SK-N-SH (cell line): Measurements from ENCODE around the gene LCOR. TPM values are rescaled to one million over a fixed set of nuclear protein-coding genes. Genes with fewer than 3 reads are reported as not detected.
A peak's percentile ranks its signal among the peaks of the same experiment; 100 is the strongest.

Source experiments
- CTCF ChIA-PET: fragments of 300-600, 350-600 bp; formaldehyde crosslinking; extraction: SDS; loops from one replicate; lab custom pipeline; 2021; lab: Yijun Ruan, JAX
- POLR2A ChIA-PET: fragments of 350-600 bp; sonication (Branson Sonifier 250); formaldehyde crosslinking; extraction: SDS; loops from one replicate; lab custom pipeline; 2020; ENCODE audit warnings: antibody characterized with exemption, inconsistent platforms; lab: Yijun Ruan, JAX
- DNase-seq: peaks from one replicate; pipeline ENCODE4 v3.0.0; 2012
- H2AFZ ChIP-seq: fragments of 200-600 bp; sonication (generic); 2 replicates; pipeline ENCODE4 v1.8.1; 2016; ENCODE audit warnings: antibody characterized with exemption, mild to moderate bottlenecking, low read depth
- H3F3A ChIP-seq: fragments of 200-600 bp; sonication (generic); replicated peaks from 2 replicates; pipeline ENCODE3; 2016; ENCODE audit warnings: antibody characterized with exemption, mild to moderate bottlenecking; ENCODE audit not compliant: insufficient read depth
- H3K27ac ChIP-seq, 2 experiments: fragments of 200-500 bp in 1 of 2; fragments of 200-600 bp in 1 of 2; sonication (Bioruptor generic) in 1 of 2; sonication (generic), shearing (Covaris generic) in 1 of 2; 2 replicates each; pipeline versions ENCODE4 v1.5.1 to v1.6.1; 2014 to 2016; ENCODE audit warnings: low read depth in 2 of 2, inconsistent platforms in 1 of 2, low read length in 1 of 2, mild to moderate bottlenecking in 1 of 2, mixed read lengths in 1 of 2
- H3K27me3 ChIP-seq: fragments of 200-600 bp; sonication (generic), shearing (Covaris generic); 2 replicates; pipeline ENCODE4 v1.6.1; 2016; ENCODE audit warnings: mixed run types; ENCODE audit not compliant: insufficient read depth
- H3K36me3 ChIP-seq, 2 experiments: fragments of 200-500 bp in 1 of 2; fragments of 200-600 bp in 1 of 2; sonication (Bioruptor generic) in 1 of 2; sonication (generic) in 1 of 2; replicated peaks in 1 of 2; 2 replicates each; pipeline versions ENCODE3 to v1.5.1; 2014 to 2016; ENCODE audit warnings: low read length in 1 of 2, mild to moderate bottlenecking in 1 of 2; ENCODE audit not compliant: insufficient read depth in 2 of 2, control insufficient read depth in 1 of 2
- H3K4me1 ChIP-seq, 2 experiments: fragments of 200-500 bp in 1 of 2; fragments of 200-600 bp in 1 of 2; sonication (Bioruptor generic) in 1 of 2; sonication (generic), shearing (Covaris generic) in 1 of 2; 2 replicates each; pipeline versions ENCODE4 v1.5.1 to v1.6.1; 2014 to 2016; ENCODE audit warnings: low read depth in 1 of 2, low read length in 1 of 2, mixed run types in 1 of 2; ENCODE audit not compliant: insufficient read depth in 2 of 2, control insufficient read depth in 1 of 2
- H3K4me2 ChIP-seq: fragments of 200-600 bp; sonication (generic), shearing (Covaris generic); 2 replicates; pipeline ENCODE4 v1.6.1; 2017; ENCODE audit warnings: mixed run types
- H3K4me3 ChIP-seq, 2 experiments: fragments of 200-500 bp in 1 of 2; fragments of 200-600 bp in 1 of 2; sonication (Bioruptor generic) in 1 of 2; sonication (generic), shearing (Covaris generic) in 1 of 2; 2 replicates each; pipeline versions ENCODE4 v1.5.1 to v1.8.1; 2014 to 2016; ENCODE audit warnings: low read depth in 2 of 2, inconsistent platforms in 1 of 2, low read length in 1 of 2, mild to moderate bottlenecking in 1 of 2, mixed read lengths in 1 of 2, moderate library complexity in 1 of 2
- H3K79me2 ChIP-seq: fragments of 200-600 bp; sonication (generic); 2 replicates; pipeline ENCODE4 v1.8.1; 2017; ENCODE audit warnings: mild to moderate bottlenecking; ENCODE audit not compliant: insufficient read depth
- H3K9ac ChIP-seq: fragments of 200-600 bp; sonication (generic); 2 replicates; pipeline ENCODE4 v1.6.1; 2017; ENCODE audit warnings: mixed run types
- H3K9me2 ChIP-seq: fragments of 200-600 bp; sonication (generic); 2 replicates; pipeline ENCODE4 v1.6.1; 2017; ENCODE audit warnings: mixed run types
- H3K9me3 ChIP-seq: fragments of 200-600 bp; sonication (generic); 2 replicates; pipeline ENCODE4 v1.6.1; 2017; ENCODE audit warnings: mixed run types, mild to moderate bottlenecking, moderate library complexity
- H4K20me1 ChIP-seq: fragments of 200-600 bp; sonication (generic); 2 replicates; pipeline ENCODE4 v1.6.1; 2017; ENCODE audit warnings: mild to moderate bottlenecking, mixed run types; ENCODE audit not compliant: insufficient read depth
- CHD2 ChIP-seq: fragments of 150-350 bp; IDR thresholded peaks from 2 replicates; pipeline ENCODE4 v1.6.1; 2018; ENCODE audit warnings: low read length; ENCODE audit not compliant: partially characterized antibody
- ELF1 ChIP-seq: IDR thresholded peaks from 2 replicates; pipeline ENCODE4 v1.4.0; 2012
- EZH2phosphoT487 ChIP-seq: fragments of 200-600 bp; sonication (generic); IDR thresholded peaks from 2 replicates; pipeline ENCODE4 v1.6.1; 2017; ENCODE audit warnings: low read depth, mixed run types, mild to moderate bottlenecking, antibody characterized with exemption, moderate library complexity, borderline replicate concordance
- FOXJ3 ChIP-seq: sonication (generic); formaldehyde crosslinking; IDR thresholded peaks from 2 replicates; pipeline ENCODE4 v1.5.1; 2020; ENCODE audit warnings: mild to moderate bottlenecking, missing genetic modification reagents
- FOXM1 ChIP-seq: IDR thresholded peaks from 2 replicates; pipeline ENCODE4 v1.4.0; 2012; ENCODE audit warnings: low read depth, mild to moderate bottlenecking
- JUND ChIP-seq: IDR thresholded peaks from 2 replicates; pipeline ENCODE4 v1.4.0; 2012
- MEF2A ChIP-seq: IDR thresholded peaks from 2 replicates; pipeline ENCODE4 v1.4.0; 2012; ENCODE audit warnings: low read depth, borderline replicate concordance
- NFIC ChIP-seq: IDR thresholded peaks from 2 replicates; pipeline ENCODE4 v1.4.0; 2012; ENCODE audit warnings: borderline replicate concordance
- NRF1 ChIP-seq: IDR thresholded peaks from 2 replicates; pipeline ENCODE4 v1.6.1; 2012; ENCODE audit warnings: low read depth, mild to moderate bottlenecking, low read length
- POLR2AphosphoS5 ChIP-seq: IDR thresholded peaks from 2 replicates; pipeline ENCODE4 v1.6.1; 2012; ENCODE audit warnings: low read depth, low read length
- RAD21 ChIP-seq: IDR thresholded peaks from 2 replicates; pipeline ENCODE4 v1.6.1; 2012; ENCODE audit warnings: mild to moderate bottlenecking, low read length
- SMC3 ChIP-seq: IDR thresholded peaks from 2 replicates; pipeline ENCODE4 v1.6.1; 2012; ENCODE audit warnings: low read depth, low read length, improper control_type of control experiment
- TEAD4 ChIP-seq: IDR thresholded peaks from 2 replicates; pipeline ENCODE4 v1.4.0; 2012; ENCODE audit warnings: mild to moderate bottlenecking, borderline replicate concordance; ENCODE audit not compliant: insufficient read depth
- WGBS: methylation state at CpG from one replicate; pipeline ENCODE4 v1.1.6; 2017; ENCODE audit warnings: low lambda C conversion rate; 5-methylcytosine and 5-hydroxymethylcytosine counted together
- polyA plus RNA-seq, 3 experiments: library from polyadenylated mRNA; depleted of rRNA; stranded (reverse); fragments of >200 nt; gene quantifications; 2 replicates each; pipeline ENCODE4 v1.2.3, GENCODE V29; 2012
- TF ChIP-seq, protein P1 (sequence below): IDR thresholded peaks from 2 replicates; pipeline ENCODE4 v1.6.1; 2012; ENCODE audit warnings: mild to moderate bottlenecking, low read depth, low read length, moderate library complexity
- TF ChIP-seq, protein P2 (sequence below): IDR thresholded peaks from 2 replicates; pipeline ENCODE4; 2012
- TF ChIP-seq, protein P3 (sequence below): fragments of 200-600 bp; sonication (generic); IDR thresholded peaks from 2 replicates; pipeline ENCODE4 v1.6.1; 2017; ENCODE audit warnings: antibody characterized with exemption, mild to moderate bottlenecking, moderate library complexity

LCOR gene
- polyA plus RNA-seq, 1 of the 3 experiments (the other 2 are of a cell fraction): 1.9 TPM

DNA sequence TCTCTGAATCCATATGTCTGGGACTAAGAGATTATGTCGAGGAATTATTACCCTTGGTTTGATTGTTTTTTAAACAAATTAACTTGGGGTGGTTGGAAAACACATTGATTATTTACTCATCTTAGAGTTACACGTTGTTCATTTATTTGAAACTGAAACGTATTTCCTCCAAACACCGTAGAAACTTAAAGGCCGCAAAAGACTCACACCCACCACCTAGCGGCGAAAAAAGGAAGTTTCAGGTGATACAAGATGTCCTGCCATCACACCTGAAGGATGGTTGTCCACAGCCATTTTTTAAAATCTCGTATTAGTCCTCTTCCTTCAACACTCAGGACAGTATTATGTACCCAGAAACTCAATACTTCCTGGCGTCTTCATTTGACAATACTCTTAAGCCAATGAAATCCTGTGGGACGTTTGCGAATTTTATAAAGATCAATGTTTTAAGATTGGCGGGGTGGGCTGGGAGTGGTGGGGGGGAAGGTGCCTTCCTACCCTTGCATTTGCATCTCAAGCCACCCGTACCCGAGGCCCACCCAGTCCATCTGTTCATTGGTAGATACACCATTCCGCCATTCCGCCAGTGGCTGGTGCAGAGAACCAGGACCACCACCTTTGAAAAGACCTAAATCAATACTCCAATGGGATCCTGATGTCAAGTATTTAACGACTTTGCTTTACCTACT lies 1.4 kb upstream of the LCOR start:
- Histone ChIP-seq H2AFZ (peak overlapping the region; percentile 96), H3K27ac (no peak overlapping the region), H3K27me3 (no peaks in the 10 kb centered on the region), H3F3A (peaks cover 21% of the 10 kb centered on the region), H3K79me2 (peaks cover 29% of the 10 kb centered on the region), H3K4me3 (no peak overlapping the region; a peak in 1 of 4 replicates), H3K36me3 (no peaks in the 10 kb centered on the region), H3K9me3 (no peaks in the 10 kb centered on the region), H4K20me1 (peaks cover 25% of the 10 kb centered on the region), H3K9ac (peak overlapping the region; percentile 76; the same call in 1 of the 2 replicates), H3K4me2 (peak overlapping the region; percentile 83), H3K9me2 (no peaks in the 10 kb centered on the region), H3K4me1 (peaks cover 11 to 15% of the 10 kb centered on the region in 2 experiments; a peak in 3 of 4 replicates)
- peak; percentile 27 for DNase-seq
- TF ChIP-seq, protein P1, sequence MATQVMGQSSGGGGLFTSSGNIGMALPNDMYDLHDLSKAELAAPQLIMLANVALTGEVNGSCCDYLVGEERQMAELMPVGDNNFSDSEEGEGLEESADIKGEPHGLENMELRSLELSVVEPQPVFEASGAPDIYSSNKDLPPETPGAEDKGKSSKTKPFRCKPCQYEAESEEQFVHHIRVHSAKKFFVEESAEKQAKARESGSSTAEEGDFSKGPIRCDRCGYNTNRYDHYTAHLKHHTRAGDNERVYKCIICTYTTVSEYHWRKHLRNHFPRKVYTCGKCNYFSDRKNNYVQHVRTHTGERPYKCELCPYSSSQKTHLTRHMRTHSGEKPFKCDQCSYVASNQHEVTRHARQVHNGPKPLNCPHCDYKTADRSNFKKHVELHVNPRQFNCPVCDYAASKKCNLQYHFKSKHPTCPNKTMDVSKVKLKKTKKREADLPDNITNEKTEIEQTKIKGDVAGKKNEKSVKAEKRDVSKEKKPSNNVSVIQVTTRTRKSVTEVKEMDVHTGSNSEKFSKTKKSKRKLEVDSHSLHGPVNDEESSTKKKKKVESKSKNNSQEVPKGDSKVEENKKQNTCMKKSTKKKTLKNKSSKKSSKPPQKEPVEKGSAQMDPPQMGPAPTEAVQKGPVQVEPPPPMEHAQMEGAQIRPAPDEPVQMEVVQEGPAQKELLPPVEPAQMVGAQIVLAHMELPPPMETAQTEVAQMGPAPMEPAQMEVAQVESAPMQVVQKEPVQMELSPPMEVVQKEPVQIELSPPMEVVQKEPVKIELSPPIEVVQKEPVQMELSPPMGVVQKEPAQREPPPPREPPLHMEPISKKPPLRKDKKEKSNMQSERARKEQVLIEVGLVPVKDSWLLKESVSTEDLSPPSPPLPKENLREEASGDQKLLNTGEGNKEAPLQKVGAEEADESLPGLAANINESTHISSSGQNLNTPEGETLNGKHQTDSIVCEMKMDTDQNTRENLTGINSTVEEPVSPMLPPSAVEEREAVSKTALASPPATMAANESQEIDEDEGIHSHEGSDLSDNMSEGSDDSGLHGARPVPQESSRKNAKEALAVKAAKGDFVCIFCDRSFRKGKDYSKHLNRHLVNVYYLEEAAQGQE: no peak
- TF ChIP-seq, protein P2, sequence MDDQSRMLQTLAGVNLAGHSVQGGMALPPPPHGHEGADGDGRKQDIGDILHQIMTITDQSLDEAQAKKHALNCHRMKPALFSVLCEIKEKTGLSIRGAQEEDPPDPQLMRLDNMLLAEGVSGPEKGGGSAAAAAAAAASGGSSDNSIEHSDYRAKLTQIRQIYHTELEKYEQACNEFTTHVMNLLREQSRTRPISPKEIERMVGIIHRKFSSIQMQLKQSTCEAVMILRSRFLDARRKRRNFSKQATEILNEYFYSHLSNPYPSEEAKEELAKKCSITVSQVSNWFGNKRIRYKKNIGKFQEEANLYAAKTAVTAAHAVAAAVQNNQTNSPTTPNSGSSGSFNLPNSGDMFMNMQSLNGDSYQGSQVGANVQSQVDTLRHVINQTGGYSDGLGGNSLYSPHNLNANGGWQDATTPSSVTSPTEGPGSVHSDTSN: no peak
- TF ChIP-seq TEAD4 (no peak), MEF2A (no peak), CHD2 (no peak), FOXJ3 (CRISPR knock-in tag) (no peak), NFIC (no peak), FOXM1 (no peak), EZH2phosphoT487 (no peak), JUND (no peak), POLR2AphosphoS5 (no peak), RAD21 (peak; percentile 59), ELF1 (no peak), NRF1 (no peak), SMC3 (peak; percentile 64)
- TF ChIP-seq, protein P3, sequence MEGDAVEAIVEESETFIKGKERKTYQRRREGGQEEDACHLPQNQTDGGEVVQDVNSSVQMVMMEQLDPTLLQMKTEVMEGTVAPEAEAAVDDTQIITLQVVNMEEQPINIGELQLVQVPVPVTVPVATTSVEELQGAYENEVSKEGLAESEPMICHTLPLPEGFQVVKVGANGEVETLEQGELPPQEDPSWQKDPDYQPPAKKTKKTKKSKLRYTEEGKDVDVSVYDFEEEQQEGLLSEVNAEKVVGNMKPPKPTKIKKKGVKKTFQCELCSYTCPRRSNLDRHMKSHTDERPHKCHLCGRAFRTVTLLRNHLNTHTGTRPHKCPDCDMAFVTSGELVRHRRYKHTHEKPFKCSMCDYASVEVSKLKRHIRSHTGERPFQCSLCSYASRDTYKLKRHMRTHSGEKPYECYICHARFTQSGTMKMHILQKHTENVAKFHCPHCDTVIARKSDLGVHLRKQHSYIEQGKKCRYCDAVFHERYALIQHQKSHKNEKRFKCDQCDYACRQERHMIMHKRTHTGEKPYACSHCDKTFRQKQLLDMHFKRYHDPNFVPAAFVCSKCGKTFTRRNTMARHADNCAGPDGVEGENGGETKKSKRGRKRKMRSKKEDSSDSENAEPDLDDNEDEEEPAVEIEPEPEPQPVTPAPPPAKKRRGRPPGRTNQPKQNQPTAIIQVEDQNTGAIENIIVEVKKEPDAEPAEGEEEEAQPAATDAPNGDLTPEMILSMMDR: peak; percentile 70
- WGBS: 64% methylated on average over 16 of the region's 17 CpGs
- CTCF ChIA-PET: interaction anchor here (1.2 kb wide), 1 partner anchor 190 kb away, joined by 3 read pairs; no protein-coding TSS in a partner anchor
- POLR2A ChIA-PET: no interaction called here
